Gastroesophageal sphincter (tissue), 4 donors: ENCODE results near the gene RASD1. TPM values are rescaled to one million over a fixed set of nuclear protein-coding genes. Genes with fewer than 3 reads are reported as not detected.
A peak's percentile ranks its signal among the peaks of the same experiment; 100 is the strongest.

Experiments
- ATAC-seq: fragments of 150-250 bp; one replicate; pipeline ENCODE4 v1.9.1; 2016; ENCODE audit warnings: mild to moderate bottlenecking, moderate library complexity
- H3K27ac ChIP-seq, 4 donors: fragments of 200-600 bp; sonication (generic) in 3 of 4; 1 replicate in 3 of 4; 2 replicates in 1 of 4; pipeline ENCODE4 v1.5.1; 2016 to 2019
- H3K27me3 ChIP-seq: fragments of 200-600 bp; sonication (generic); one replicate; pipeline ENCODE4 v1.5.1; 2019
- H3K36me3 ChIP-seq, 2 donors: fragments of 200-600 bp; sonication (generic); one replicate each; pipeline ENCODE4 v1.5.1; 2019; ENCODE audit warnings: control low read depth in 1 of 2
- H3K4me1 ChIP-seq, 3 donors: fragments of 200-600 bp; sonication (generic); 1 replicate in 2 of 3; 2 replicates in 1 of 3; pipeline ENCODE4 v1.5.1; 2016 to 2019; ENCODE audit warnings: control low read depth in 2 of 3
- H3K4me3 ChIP-seq, 2 donors: fragments of 200-600 bp; sonication (generic); one replicate each; pipeline ENCODE4 v1.5.1; 2019; ENCODE audit warnings: mild to moderate bottlenecking in 1 of 2, moderate library complexity in 1 of 2
- H3K9me3 ChIP-seq, 3 donors: fragments of 200-600 bp; sonication (generic); one replicate each; pipeline ENCODE4 v1.5.1; 2017 to 2019; ENCODE audit warnings: control low read depth in 2 of 3
- EP300 ChIP-seq: sonication (generic); formaldehyde crosslinking; IDR thresholded peaks from one replicate; pipeline ENCODE4 v1.6.1; 2017; ENCODE audit warnings: antibody characterized with exemption, mild to moderate bottlenecking
- POLR2A ChIP-seq, 2 donors: fragments of 450-650 bp; IDR thresholded peaks; one replicate each; pipeline ENCODE4 v1.6.1; 2017; ENCODE audit warnings: antibody characterized with exemption in 2 of 2, mild to moderate bottlenecking in 2 of 2, moderate library complexity in 1 of 2
- POLR2AphosphoS5 ChIP-seq: sonication (generic); formaldehyde crosslinking; IDR thresholded peaks from one replicate; pipeline ENCODE4 v1.6.1; 2017; ENCODE audit warnings: antibody characterized with exemption
- WGBS, 2 donors: methylation state at CpG; one replicate each; pipeline ENCODE4 v1.1.5; 2018; ENCODE audit warnings: low coverage in 1 of 2; 5-methylcytosine and 5-hydroxymethylcytosine counted together
- total RNA-seq, 4 donors: library from RNA; depleted of rRNA; stranded (reverse); fragments of >200 nt; gene quantifications; one replicate each; pipeline ENCODE4 v1.1.0, GENCODE V29; 2016
- TF ChIP-seq, protein P1 (sequence below), 4 experiments: fragments of 200-600 bp in 2 of 4; fragments of 450-650 bp in 2 of 4; sonication (generic) in 1 of 4; IDR thresholded peaks; one replicate each; pipeline ENCODE4 v1.5.1; 2017 to 2019; ENCODE audit warnings: antibody characterized with exemption in 4 of 4, mild to moderate bottlenecking in 2 of 4, moderate library complexity in 2 of 4

Gene RASD1
- total RNA-seq, 4 donors from 2014 or later = 2.6 to 24.6 (median 5.1) TPM

- Histone ChIP-seq H3K4me1 (no peaks in the 10 kb centered on the region), H3K4me3 (no peak overlapping the region), H3K27ac (no peak overlapping the region), H3K27me3 (no peaks in the 10 kb centered on the region), H3K36me3 (peaks cover 0 to 2% of the 10 kb centered on the region in 2 donors), H3K9me3 (no peaks in the 10 kb centered on the region)
- TF ChIP-seq, protein P1, sequence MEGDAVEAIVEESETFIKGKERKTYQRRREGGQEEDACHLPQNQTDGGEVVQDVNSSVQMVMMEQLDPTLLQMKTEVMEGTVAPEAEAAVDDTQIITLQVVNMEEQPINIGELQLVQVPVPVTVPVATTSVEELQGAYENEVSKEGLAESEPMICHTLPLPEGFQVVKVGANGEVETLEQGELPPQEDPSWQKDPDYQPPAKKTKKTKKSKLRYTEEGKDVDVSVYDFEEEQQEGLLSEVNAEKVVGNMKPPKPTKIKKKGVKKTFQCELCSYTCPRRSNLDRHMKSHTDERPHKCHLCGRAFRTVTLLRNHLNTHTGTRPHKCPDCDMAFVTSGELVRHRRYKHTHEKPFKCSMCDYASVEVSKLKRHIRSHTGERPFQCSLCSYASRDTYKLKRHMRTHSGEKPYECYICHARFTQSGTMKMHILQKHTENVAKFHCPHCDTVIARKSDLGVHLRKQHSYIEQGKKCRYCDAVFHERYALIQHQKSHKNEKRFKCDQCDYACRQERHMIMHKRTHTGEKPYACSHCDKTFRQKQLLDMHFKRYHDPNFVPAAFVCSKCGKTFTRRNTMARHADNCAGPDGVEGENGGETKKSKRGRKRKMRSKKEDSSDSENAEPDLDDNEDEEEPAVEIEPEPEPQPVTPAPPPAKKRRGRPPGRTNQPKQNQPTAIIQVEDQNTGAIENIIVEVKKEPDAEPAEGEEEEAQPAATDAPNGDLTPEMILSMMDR (IDR thresholded peaks at IDR 0.05) = no peak
- TF ChIP-seq EP300 (no peak), POLR2A (IDR thresholded peaks at IDR 0.05) (no peak), POLR2AphosphoS5 (no peak)
- no peak for ATAC-seq
- WGBS, 2 donors = 91 to 100% methylated on average over 4 to 7 of the region's 7 CpGs
Measured at GRCh38 chr17:17513626-17514025, 17.4 kb upstream of the RASD1 start.

GRCh38 chr17:17512866-17513265, 16.7 kb upstream of the RASD1 start:
- H3K4me3 ChIP-seq = no peak overlapping the region

GRCh38 chr17:17511881-17512858, 16.0 kb upstream of the RASD1 start:
- Histone ChIP-seq H3K27me3 (no peaks in the 10 kb centered on the region), H3K27ac (no peak overlapping the region), H3K9me3 (no peaks in the 10 kb centered on the region), H3K36me3 (peaks cover 0 to 3% of the 10 kb centered on the region in 2 donors), H3K4me3 (no peak overlapping the region), H3K4me1 (no peaks in the 10 kb centered on the region)
- peak; percentile 31 for ATAC-seq
- WGBS, 2 donors = 20% methylated on average over 1 of the region's 29 CpGs; no CpG with 5 or more reads in 1 of the 2 donors
- TF ChIP-seq POLR2AphosphoS5 (no peak), EP300 (no peak), POLR2A (IDR thresholded peaks at IDR 0.05) (no peak)
- TF ChIP-seq, protein P1 (IDR thresholded peaks at IDR 0.05) = no peak

More at GRCh38 chr17:17512866-17513265, 16.7 kb upstream of the RASD1 start:
- no peak for ATAC-seq
- TF ChIP-seq POLR2AphosphoS5 = no peak
- TF ChIP-seq POLR2A (IDR thresholded peaks at IDR 0.05) = no peak
- no peak for TF ChIP-seq EP300
- TF ChIP-seq, protein P1 (IDR thresholded peaks at IDR 0.05) = no peak
- H3K4me1 ChIP-seq = no peaks in the 10 kb centered on the region
- H3K27ac ChIP-seq = no peak overlapping the region
- H3K9me3 ChIP-seq = no peaks in the 10 kb centered on the region
- peaks cover 0 to 3% of the 10 kb centered on the region in 2 donors for H3K36me3 ChIP-seq
- H3K27me3 ChIP-seq = no peaks in the 10 kb centered on the region
- 86 to 96% methylated on average over 1 to 3 of the region's 5 CpGs for WGBS, 2 donors

GRCh38 chr17:17511293-17511741, 15.1 kb upstream of the RASD1 start:
- Histone ChIP-seq H3K4me3 (no peak overlapping the region), H3K27ac (no peak overlapping the region), H3K36me3 (peaks cover 0 to 3% of the 10 kb centered on the region in 2 donors), H3K4me1 (no peaks in the 10 kb centered on the region), H3K9me3 (no peaks in the 10 kb centered on the region), H3K27me3 (no peaks in the 10 kb centered on the region)
- no peak for ATAC-seq
- no peak for TF ChIP-seq EP300
- no peak for TF ChIP-seq POLR2A (IDR thresholded peaks at IDR 0.05)
- TF ChIP-seq, protein P1 (IDR thresholded peaks at IDR 0.05) = no peak
- no peak for TF ChIP-seq POLR2AphosphoS5
- 66% methylated on average over 3 of the region's 12 CpGs; no CpG with 5 or more reads in 1 of the 2 donors for WGBS, 2 donors
